HG03558 (cell line): Measurements from ENCODE around the gene OXER1.

ENCODE experiments used
- ATAC-seq: cut with Tn5 transposase; IDR thresholded peaks from one replicate; pipeline ENCODE4 v1.9.1; 2021; ENCODE audit warnings: moderate number of reproducible peaks; ENCODE audit not compliant: unreplicated experiment; ENCODE audit errors: extremely low read depth

Gene OXER1, protein sequence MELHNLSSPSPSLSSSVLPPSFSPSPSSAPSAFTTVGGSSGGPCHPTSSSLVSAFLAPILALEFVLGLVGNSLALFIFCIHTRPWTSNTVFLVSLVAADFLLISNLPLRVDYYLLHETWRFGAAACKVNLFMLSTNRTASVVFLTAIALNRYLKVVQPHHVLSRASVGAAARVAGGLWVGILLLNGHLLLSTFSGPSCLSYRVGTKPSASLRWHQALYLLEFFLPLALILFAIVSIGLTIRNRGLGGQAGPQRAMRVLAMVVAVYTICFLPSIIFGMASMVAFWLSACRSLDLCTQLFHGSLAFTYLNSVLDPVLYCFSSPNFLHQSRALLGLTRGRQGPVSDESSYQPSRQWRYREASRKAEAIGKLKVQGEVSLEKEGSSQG

DNA sequence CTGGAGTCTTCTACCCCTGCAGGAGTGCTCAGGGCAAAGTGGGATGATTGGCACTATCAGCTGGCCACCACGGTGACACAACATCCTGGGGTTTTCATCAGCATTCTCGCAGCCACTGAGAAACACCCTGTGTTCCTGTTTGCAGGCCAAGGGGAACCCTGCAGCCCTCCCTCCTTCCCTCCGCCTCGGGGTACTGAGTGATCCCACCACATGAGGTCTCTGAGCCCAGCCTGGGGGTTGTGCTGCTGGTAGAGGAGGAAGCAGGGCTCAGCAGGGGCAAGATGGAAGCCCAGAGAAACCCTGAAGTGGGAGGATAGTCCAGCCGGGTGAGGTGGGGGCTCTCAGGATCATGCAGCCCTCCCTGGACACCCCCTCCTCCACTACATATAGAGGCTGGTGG lies at the start of gene OXER1:
TSS of gene OXER1 (minus strand) at position 40 of the 400 bp plus-strand sequence. CDS start 73 bp downstream, outside the sequence.
- no peak for ATAC-seq

DNA sequence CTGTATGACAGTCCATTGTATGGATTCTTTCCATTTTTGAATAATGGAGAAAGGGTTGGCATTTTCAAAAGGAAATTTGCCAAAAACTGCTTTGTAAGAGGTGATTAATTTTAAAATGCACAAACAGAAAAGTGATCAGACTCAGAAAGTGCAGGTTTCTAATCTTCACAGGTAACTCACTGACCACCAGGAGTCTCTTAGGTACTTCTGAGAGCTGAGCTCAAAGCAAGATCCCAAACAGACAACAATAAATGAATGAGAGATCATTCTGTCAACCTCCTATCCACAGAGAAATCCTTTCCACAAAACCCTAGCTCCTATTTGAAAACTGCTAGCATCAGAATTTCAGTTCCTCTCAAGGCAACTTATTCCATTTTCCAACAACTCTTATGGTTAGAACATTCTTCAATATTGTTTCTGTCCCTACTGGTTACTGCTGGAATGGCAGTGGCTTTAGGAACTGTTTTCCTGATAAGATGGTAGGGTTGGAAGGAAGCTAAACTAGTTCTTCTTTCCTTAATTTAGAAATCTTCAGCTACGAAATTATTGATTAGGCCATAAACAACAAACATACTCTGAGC lies 49.1 kb upstream of the OXER1 start:
- no peak for ATAC-seq

DNA sequence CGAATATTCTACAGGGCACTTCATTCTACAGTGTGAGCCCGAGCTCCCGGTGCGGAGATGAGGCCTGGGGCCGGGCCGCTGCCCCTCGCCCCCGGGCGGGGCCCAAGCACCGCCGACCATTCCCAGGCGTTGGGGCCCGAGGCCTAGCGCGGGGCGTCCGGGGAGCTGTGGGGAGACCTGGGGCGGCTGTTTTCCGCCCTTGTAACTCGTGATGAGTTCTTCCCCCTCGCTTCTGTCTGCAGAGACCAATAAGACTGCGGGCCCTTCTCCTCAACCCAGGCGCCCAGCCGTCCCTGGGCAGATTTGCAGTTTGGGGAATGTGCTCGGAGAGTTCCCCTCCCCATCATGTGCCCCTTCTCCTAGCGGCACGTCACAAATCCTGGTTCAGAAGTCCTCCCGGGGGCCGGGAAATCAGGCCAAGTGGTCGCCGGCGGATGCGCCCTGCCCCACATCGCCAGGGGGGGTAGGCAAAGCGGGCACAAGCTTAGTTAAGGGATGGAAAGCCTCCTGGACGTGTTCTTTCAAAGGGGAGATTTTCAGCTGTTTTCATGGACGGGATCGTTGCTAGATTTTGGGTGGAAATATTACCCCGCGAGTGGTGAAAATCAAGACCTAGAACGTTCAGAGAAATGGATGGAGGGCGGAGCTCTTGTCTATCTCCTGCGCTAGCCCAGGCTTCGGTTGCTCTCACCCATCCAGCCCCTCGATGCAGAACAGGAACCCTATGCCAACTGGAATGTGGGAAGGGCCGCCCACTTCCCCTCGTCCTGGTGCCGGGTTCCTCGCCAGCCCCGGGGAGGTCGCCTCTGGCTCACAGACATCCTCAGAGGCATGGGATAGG lies 47.3 kb upstream of the OXER1 start:
- no peak for ATAC-seq

DNA sequence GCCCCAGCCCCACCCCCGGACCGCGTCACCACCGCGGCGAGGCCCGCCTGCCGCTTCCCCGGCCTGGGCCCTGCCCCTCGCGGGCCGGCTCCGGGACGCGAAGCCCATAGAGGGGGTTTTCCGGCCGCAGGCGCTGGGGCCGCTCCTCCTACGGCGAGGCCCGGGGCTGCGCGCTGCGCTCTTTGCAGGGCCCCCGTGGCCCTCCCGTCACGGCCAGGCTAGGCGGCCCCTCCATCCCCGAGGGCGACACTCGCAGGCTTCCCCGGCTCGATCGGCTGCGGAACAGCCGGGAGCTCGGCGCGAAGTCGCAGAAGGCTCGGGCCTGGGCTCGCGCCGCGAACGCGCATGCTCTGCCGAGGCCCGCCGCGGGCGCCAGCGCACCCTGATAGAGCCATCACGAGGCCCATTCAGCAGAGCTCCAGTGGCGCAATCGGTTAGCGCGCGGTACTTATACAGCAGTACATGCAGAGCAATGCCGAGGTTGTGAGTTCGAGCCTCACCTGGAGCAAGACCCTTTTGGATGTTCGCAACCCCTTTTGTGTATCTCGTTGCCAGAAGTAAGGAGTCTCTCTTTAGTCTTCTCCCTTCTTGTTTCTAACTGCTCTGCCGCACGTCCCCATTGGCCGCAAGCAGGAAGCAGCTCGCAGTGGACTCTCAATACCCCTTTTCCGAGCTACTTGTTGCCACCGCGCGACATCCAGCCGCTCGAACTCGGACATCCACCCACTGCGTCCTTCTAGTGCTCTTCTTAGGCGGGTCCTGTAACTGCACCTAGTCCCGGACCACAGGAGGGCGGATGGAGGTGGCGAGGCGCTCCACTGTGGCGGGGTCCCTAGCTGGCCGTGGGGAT lies 46.4 kb upstream of the OXER1 start:
- ATAC-seq, result peak; percentile 60

DNA sequence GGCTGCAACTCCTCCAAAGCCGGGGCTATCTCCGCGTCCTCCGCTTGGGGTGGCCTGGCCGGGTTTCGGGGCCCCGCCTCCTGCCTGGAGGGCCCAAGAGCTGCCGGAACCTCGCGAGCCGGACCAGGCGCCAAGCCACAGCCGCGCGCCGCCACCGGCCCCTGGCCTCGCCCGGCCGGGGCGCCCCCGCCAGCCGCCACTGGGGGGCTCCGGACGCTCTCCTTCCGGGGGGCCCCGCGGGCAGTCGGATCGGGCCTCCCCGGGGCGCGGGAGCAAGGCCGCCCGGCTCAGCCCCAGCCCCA lies 45.8 kb upstream of the OXER1 start:
- ATAC-seq, result peak; percentile 22

DNA sequence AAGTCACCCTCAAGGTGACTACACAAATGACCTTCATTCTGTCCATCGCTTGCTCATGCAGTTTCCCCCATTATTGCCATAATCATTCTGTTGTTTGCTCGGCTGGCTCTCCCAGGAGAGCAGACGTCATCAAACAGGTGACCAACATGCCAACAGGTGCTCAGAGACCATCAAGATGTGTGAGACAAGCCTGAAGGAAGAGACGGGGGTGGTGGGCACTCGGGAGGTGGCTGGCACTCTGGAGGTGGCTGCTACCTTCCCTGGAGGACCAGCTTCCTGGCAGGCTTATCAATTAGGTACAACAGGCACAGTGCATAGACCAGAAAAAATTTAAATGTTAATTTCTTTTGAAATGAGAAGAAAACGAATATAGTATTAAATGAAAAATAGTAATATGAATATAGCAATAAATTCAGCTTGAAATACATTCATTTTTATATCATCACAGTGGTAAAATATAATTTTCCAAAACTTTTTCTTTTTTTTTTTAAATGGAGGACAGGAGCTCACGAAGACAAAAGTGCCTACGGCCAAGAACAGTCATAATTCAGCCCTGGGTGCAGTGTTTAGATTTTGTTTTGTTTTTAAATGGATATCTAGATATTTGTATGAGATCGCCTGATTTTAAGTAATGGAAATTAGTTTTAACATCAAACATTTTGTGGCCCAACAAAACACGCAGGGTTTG lies 45.3 kb upstream of the OXER1 start:
- ATAC-seq, result no peak

DNA sequence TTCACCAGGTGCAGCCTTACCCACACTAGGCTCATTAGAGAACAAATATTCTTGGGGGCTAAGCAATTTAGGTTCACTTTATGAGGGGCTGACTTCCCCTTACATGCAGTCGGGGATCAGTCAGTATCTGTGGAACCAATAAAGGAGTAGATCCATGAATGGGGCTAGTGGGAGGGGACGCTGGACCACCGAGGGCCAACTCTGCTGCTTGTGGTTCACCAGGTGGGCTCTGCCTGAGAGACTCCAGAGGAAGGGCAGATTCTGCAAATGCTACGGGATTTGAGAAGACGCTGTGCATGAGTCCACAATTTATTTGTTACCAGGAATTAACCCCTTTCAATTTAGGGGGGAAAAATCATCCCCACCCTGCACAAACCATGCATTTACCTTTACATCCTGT lies 44.4 kb upstream of the OXER1 start:
- ATAC-seq, result no peak

DNA sequence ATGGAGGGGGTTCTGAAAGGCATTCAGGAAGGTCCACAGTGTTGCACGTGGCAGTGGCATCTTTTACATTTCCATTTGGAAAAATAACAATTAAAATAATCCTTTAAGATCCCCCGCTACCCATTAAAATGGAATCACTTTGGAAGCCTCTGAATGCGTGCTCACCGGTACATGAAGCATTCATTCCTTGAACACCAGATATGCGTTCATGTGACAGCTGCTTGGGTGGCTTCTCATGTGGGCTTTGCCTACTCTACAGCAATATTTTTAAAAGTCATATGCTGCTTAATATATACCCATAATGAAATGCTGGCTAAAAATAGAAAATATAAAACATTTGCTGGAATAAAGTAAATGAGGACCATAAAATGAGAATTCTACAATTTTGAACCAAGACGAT lies 42.9 kb upstream of the OXER1 start:
- ATAC-seq, result no peak

DNA sequence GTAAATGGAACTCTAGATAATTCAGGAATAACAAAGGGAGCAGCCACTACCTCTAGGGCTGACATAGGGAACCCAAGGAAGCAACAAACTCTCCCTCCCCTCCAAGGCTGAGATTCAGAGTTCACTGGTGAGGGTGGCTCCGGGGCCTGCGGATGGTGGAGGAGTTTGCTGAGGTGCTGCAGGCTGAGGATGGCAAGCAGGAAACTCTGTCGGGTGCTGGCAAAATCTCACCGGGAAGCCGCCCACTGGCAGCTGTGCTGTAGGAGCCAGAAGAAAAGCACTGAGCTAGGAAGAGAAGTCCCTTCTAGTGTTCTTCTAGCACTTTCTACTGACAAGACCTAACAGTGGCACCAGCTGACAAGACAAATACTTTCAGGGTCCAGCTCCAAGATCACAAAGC lies 41.0 kb upstream of the OXER1 start:
- ATAC-seq, result no peak

DNA sequence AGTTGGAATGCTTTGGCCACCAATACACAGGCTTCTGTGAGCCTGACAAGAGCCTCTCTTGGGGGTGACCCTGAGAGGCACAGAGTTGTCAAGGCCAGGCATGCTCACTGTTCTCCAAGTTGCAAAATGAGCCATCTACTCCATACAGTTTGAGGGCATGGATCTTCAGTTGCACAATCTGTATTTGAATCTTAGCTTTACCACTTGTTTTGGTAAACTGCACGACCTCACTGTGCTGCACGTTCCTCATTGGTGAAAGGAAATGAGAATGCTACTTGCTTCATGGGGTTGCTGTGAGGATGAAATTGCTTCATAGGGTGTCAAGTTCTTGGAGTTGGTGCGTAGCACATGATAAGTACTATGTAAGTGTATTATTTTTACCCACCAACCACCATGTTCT lies 40.4 kb upstream of the OXER1 start:
- no peak for ATAC-seq

DNA sequence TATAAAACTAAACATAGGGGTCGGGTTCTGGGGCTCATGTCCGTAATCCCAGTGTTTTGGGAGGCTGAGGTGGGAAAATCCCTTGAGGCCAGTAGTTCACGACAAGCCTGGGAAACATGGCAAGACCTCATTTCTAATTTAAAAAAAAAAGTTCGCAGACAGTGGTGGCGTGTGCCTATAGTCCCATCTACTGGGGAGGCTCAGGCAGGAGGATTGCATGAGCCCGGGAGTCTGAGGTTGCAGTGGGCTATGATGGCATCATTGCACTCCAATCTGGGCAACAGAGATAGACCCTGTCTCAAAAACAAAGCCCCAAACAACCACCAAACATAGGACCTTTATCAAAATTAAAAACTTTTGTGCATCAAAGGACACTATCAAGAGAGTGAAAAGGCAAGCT lies 38.2 kb upstream of the OXER1 start:
- ATAC-seq, result no peak

DNA sequence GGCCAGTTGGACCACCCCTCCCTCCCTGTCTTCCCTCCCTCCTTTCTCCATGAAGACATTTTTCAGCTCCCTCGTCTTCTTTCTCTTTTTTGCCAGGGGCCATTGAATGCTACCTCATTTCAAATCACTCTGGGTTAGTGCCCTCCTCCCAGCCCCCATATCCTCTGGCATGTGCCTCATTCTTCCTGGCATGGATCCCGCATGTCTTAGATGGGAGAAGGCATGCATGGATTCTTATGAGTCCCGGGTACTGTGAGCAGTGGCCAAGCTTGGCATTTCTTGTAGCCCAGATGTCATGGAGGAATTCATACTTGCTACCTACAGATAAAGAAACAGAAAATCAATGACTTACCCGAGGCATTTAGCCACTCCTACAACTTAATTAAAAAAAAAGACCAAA lies 37.4 kb upstream of the OXER1 start:
- ATAC-seq, result no peak

DNA sequence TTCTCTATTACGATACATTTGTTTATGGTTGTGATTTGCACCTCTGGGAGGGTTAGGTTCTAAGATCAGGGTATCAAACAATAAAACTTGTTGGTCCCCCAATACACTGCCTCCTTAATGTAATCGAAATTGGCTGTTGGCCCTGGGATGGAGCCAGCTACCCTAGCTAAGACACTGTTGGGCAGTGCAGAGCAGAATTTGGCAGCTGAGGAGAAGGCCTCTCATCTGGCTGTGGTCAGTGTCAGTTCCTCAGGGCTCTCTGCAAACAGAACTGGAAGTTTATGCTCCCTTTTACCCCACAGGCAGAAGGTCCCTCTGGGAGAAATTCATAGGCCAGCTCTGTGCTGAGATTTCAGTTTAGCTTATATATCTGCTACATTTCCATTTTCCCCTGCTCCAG lies 37.0 kb upstream of the OXER1 start:
- no peak for ATAC-seq

DNA sequence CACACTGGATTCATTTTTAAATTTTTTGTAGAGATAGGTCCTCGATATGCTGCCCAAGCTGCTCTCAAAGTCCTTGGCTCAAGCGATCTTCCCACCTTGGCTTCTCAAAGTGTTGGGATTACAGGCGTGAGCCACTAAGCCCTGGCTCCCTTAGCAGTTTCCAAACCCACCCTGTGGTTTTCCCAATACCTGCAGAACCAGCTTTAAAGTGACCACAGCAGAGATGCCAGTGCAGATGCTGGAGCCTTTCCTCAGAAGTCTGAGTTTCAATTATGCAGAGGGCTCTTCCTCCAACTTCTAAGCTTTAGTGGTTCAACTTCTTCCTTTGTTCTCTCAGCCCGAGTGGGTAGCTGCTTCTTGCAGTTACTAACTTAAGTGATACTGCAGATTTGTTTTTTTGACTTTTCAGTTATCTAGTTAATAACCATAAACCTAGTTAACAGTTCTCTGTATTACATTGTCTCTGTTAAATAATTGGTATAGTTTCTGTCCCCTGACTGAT lies 36.6 kb upstream of the OXER1 start:
- ATAC-seq, result no peak

DNA sequence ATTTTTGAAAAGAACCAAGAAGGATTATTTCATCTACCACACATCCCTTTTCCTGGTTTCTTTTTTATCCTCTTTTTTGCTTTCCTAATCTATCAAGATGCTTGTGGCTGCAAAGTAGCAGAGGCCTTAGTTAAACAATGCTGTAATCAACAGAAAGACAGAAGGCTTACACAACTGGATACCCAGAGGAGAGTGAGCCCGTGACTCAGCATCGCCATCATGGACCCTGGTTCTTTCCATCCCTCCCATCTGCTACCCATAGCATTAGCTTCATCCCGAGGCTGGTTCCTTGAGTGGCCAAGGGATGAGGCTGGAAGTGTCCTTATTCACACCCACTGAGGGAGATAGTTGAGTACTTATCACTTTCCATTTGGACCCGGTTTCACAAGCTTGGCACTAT lies 35.9 kb upstream of the OXER1 start:
- no peak for ATAC-seq

DNA sequence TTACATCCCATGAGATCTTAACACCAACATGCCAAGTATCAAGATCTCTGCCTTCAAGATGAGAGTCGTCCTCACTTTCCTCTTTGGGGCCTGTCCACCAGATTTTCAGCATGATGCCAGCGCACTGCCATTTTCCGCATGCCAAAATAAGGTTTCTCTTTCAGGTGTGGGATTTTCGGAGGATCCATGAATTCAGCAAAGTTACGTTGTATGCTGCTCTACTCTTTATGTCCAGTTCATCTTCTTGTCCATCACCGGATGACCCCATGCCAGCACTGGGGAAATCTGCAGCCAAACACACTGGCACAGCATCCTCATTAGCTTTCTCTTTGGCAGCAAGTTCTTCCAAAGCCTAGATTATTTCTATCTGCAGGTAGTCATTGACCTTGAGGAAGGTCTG lies 33.3 kb upstream of the OXER1 start:
- ATAC-seq, result no peak

DNA sequence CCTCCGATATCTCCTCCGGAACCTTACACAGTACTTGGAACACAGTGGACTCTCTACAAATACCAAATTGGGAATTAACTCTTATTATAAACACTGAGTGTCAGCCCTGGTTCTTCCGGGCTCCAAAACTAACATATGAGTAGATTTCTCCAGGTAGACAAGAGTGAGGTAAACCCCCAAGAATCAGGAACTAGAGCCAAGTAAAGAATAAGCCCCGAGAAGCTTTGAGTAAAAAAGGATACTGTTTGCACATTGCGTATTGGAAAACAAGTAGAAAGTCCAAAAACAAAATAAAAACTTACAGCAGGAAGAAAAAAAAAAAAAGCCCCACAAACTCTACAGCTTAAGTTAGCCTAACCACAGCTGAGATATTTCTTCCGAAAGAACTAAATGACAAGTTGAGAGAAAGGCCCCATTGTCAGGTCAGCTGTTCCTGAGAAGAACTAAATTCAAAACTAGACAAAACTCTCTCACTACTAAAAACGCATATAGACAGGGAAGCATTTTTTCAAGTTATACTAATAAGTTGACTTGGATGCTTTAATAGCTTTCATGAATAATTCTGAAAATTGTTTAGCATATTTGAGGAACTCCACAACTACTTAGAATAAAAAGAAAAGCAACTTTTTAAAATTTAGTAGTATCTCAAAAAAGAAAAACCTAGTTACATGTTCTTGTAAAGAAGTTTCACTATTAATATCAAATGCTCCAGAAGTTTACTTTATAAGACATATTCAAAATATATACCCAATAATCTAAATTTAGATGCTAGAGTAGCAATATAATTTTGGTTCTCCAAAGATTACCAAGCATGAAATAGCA lies 32.7 kb upstream of the OXER1 start:
- ATAC-seq, result peak; percentile 25

DNA sequence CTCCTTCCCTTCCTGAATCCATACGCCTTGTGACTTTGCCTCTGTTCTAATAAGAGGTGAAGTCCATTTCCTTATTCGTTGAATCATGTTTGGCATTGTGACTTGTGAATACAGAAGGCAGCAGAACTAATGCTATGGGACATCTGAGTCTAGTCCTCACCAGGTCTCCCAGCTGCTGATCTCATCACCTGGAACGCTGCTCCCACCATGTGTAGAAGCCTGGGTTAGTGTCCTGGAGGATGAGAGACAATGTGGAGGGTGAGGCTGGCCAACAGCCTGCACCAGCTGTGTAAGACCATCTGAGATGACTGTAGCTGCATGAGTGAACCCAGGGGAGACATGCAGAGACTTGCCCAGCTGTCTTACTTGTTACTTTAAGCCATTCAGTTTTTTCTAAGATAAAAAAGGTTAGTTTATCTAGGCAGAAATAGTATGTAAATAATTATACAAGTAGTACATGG lies 31.9 kb upstream of the OXER1 start:
- peak; percentile 30 for ATAC-seq

DNA sequence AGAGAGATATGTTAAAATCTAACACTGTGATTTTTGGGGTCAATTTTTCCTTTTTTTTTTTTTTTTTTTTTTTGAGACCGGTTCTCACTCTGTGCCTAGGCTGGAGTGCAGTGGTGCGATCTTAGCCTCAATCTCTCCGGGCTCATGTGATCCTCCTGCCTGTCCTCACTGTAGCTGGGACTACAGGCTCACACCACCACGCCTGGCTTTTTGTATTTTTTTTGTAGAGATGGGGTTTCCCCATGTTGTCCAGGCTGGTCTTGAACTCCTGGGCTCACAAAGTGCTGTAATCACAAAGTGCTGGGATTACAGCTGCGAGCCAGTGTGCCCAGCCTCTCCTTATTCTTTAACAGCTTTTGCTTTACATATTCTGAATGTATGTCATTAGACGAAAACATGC lies 31.3 kb upstream of the OXER1 start:
- ATAC-seq, result no peak
